Measurements from ENCODE around the gene RPL22L1. TPM values are rescaled to one million over a fixed set of nuclear protein-coding genes. Genes with fewer than 3 reads are reported as not detected.

Gene RPL22L1
- total RNA-seq, 1 donor from 2014 or later, result 107 TPM

- H3K9ac ChIP-seq, result no peak overlapping the region
- no peak overlapping the region for H2AFZ ChIP-seq (replicated peaks)
- no peaks in the 10 kb centered on the region for H3K9me3 ChIP-seq (ENCODE audit: low read depth)
- Mint-ChIP-seq H3K27ac (no peak overlapping the region), H3K9me3 (no peaks in the 10 kb centered on the region), H3K36me3 (peaks cover 17% of the 10 kb centered on the region), H3K27me3 (ENCODE audit: insufficient read depth, low read depth) (peaks cover 2% of the 10 kb centered on the region), H3K4me3 (no peak overlapping the region), H3K4me1 (peaks cover 11% of the 10 kb centered on the region)
- DNase-seq (ENCODE audit: low spot score), result no peak
- peaks cover 25% of the 10 kb centered on the region for H3K4me1 ChIP-seq
- H3K79me2 ChIP-seq (ENCODE audit: low read depth), result peaks cover 28% of the 10 kb centered on the region
- no peak overlapping the region for H3K4me3 ChIP-seq
- H3F3A ChIP-seq (ENCODE audit: low read depth), result peaks cover 53% of the 10 kb centered on the region
- TF ChIP-seq EZH2phosphoT487 (IDR thresholded peaks at IDR 0.05), result no peak
- H3K4me2 ChIP-seq, result no peak overlapping the region
- peaks cover 24% of the 10 kb centered on the region for H4K20me1 ChIP-seq (ENCODE audit: low read depth)
- no peak overlapping the region for H3K27ac ChIP-seq
- peaks cover 26% of the 10 kb centered on the region for H3K36me3 ChIP-seq
- H3K27me3 ChIP-seq, result no peaks in the 10 kb centered on the region
Observed at GRCh38 chr3:170864525-170865208, 5.3 kb downstream of the RPL22L1 start.

DNA sequence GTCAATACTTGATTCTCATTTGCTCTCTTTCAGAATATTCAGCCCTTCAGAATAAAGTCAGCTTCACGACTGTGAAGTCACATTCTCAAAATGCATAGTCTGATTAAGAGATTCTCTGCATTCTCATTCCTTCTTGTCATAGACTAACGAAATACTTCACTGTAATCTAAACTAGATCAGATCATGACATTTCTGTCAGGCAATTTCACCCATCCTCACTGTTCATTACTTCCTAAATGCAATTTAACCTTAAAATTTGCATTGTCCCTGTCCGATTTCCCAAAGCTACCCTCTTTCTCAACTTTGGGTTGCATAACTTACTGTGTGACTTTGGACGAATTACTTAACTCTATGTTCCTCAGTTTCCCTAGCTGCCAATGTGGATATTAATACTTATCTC is 6.2 kb downstream of the RPL22L1 start:
- Mint-ChIP-seq H3K9me3 (no peaks in the 10 kb centered on the region), H3K27ac (no peak overlapping the region), H3K27me3 (ENCODE audit: insufficient read depth, low read depth) (peaks cover 2% of the 10 kb centered on the region), H3K36me3 (peaks cover 16% of the 10 kb centered on the region), H3K4me3 (no peak overlapping the region), H3K4me1 (peaks cover 9% of the 10 kb centered on the region)
- H4K20me1 ChIP-seq (ENCODE audit: low read depth), result peaks cover 23% of the 10 kb centered on the region
- no peak overlapping the region for H3K4me3 ChIP-seq
- peaks cover 47% of the 10 kb centered on the region for H3F3A ChIP-seq (ENCODE audit: low read depth)
- H3K36me3 ChIP-seq, result peaks cover 26% of the 10 kb centered on the region
- no peaks in the 10 kb centered on the region for H3K27me3 ChIP-seq
- peaks cover 18% of the 10 kb centered on the region for H3K4me1 ChIP-seq
- DNase-seq (ENCODE audit: low spot score), result no peak
- no peak for TF ChIP-seq CTCF (IDR thresholded peaks at IDR 0.05)
- no peak for TF ChIP-seq EZH2phosphoT487 (IDR thresholded peaks at IDR 0.05)
- no peak for TF ChIP-seq EZH2 (IDR thresholded peaks at IDR 0.05)
- no peak overlapping the region for H3K9ac ChIP-seq
- peaks cover 19% of the 10 kb centered on the region for H3K79me2 ChIP-seq (ENCODE audit: low read depth)
- H2AFZ ChIP-seq (replicated peaks), result no peak overlapping the region
- no peaks in the 10 kb centered on the region for H3K9me3 ChIP-seq (ENCODE audit: low read depth)
- H3K27ac ChIP-seq, result no peak overlapping the region
- H3K4me2 ChIP-seq, result no peak overlapping the region

- H3K4me1 Mint-ChIP-seq, result peaks cover 9% of the 10 kb centered on the region
- no peaks in the 10 kb centered on the region for H3K27me3 ChIP-seq
- peaks cover 9% of the 10 kb centered on the region for H3K79me2 ChIP-seq (ENCODE audit: low read depth)
- H3K4me3 Mint-ChIP-seq, result no peak overlapping the region
- no peaks in the 10 kb centered on the region for H3K9me3 ChIP-seq (ENCODE audit: low read depth)
- H3F3A ChIP-seq (ENCODE audit: low read depth), result peaks cover 37% of the 10 kb centered on the region
- peaks cover 2% of the 10 kb centered on the region for H3K27me3 Mint-ChIP-seq (ENCODE audit: insufficient read depth, low read depth)
- peaks cover 16% of the 10 kb centered on the region for H3K36me3 Mint-ChIP-seq
- DNase-seq (ENCODE audit: low spot score), result no peak
- no peak overlapping the region for H3K27ac Mint-ChIP-seq
- H4K20me1 ChIP-seq (ENCODE audit: low read depth), result peaks cover 13% of the 10 kb centered on the region
- TF ChIP-seq EZH2 (IDR thresholded peaks at IDR 0.05), result no peak
- no peak for TF ChIP-seq CTCF (IDR thresholded peaks at IDR 0.05)
- TF ChIP-seq EZH2phosphoT487 (IDR thresholded peaks at IDR 0.05), result no peak
- H3K4me1 ChIP-seq, result peaks cover 8% of the 10 kb centered on the region
- no peak overlapping the region for H2AFZ ChIP-seq (replicated peaks)
- H3K27ac ChIP-seq, result no peak overlapping the region
- no peaks in the 10 kb centered on the region for H3K9me3 Mint-ChIP-seq
- H3K9ac ChIP-seq, result no peak overlapping the region
- H3K4me3 ChIP-seq, result no peak overlapping the region
- H3K4me2 ChIP-seq, result no peak overlapping the region
- peaks cover 21% of the 10 kb centered on the region for H3K36me3 ChIP-seq
Observed at GRCh38 chr3:170862618-170863374, 7.2 kb downstream of the RPL22L1 start.

GRCh38 chr3:170858599-170858998 is 11.4 kb downstream of the RPL22L1 start:
- H3K9me3 ChIP-seq (ENCODE audit: low read depth), result no peaks in the 10 kb centered on the region
- no peak overlapping the region for H3K4me2 ChIP-seq
- Mint-ChIP-seq H3K27me3 (ENCODE audit: insufficient read depth, low read depth) (peaks cover 2% of the 10 kb centered on the region), H3K4me1 (peaks cover 5% of the 10 kb centered on the region), H3K27ac (no peak overlapping the region), H3K4me3 (no peak overlapping the region), H3K9me3 (no peaks in the 10 kb centered on the region), H3K36me3 (no peaks in the 10 kb centered on the region)
- H3K27ac ChIP-seq, result no peak overlapping the region
- no peak overlapping the region for H3K9ac ChIP-seq
- H3K4me1 ChIP-seq, result no peaks in the 10 kb centered on the region
- H4K20me1 ChIP-seq (ENCODE audit: low read depth), result no peaks in the 10 kb centered on the region
- no peaks in the 10 kb centered on the region for H3F3A ChIP-seq (ENCODE audit: low read depth)
- no peak overlapping the region for H2AFZ ChIP-seq (replicated peaks)
- no peaks in the 10 kb centered on the region for H3K79me2 ChIP-seq (ENCODE audit: low read depth)
- H3K4me3 ChIP-seq, result no peak overlapping the region
- no peaks in the 10 kb centered on the region for H3K27me3 ChIP-seq
- H3K36me3 ChIP-seq, result no peaks in the 10 kb centered on the region
- TF ChIP-seq EZH2phosphoT487 (IDR thresholded peaks at IDR 0.05) (no peak), CTCF (IDR thresholded peaks at IDR 0.05) (no peak), EZH2 (IDR thresholded peaks at IDR 0.05) (no peak)
- no peak for DNase-seq (ENCODE audit: low spot score)
